BJ (cell line): ENCODE results near the gene SNRNP70. TPM values are rescaled to one million over a fixed set of nuclear protein-coding genes. Genes with fewer than 3 reads are reported as not detected.
"Not testable (repeated sequence)": the region's sequence is repeated elsewhere in the genome, so short reads cannot be mapped to it uniquely, and the experiment has no call there.

ENCODE experiments used
- CTCF ChIA-PET: fragments of 350-600 bp; formaldehyde crosslinking; extraction: SDS; loops from one replicate; lab custom pipeline; 2021; ENCODE audit warnings: antibody characterized with exemption, inconsistent platforms; lab: Yijun Ruan, JAX
- POLR2A ChIA-PET: fragments of 300-600 bp; sonication (Branson Sonifier 250); formaldehyde crosslinking; extraction: SDS; loops from one replicate; lab custom pipeline; 2021; ENCODE audit warnings: antibody characterized with exemption; lab: Charles Lee
- DNase-seq: peaks from one replicate; pipeline ENCODE4 v3.0.0-alpha.2; 2011; ENCODE audit warnings: low read depth
- H3K27me3 ChIP-seq: 2 replicates; pipeline ENCODE4 v1.6.0; 2011; ENCODE audit warnings: low read length; ENCODE audit not compliant: control insufficient read depth, insufficient read depth
- H3K36me3 ChIP-seq: 2 replicates; pipeline ENCODE4 v1.5.1; 2011; ENCODE audit warnings: low read length; ENCODE audit not compliant: control insufficient read depth, insufficient read depth
- H3K4me3 ChIP-seq: 2 replicates; pipeline ENCODE4 v1.5.1; 2011; ENCODE audit warnings: low read depth, mild to moderate bottlenecking, control low read depth, low read length
- CTCF ChIP-seq: IDR thresholded peaks from 2 replicates; pipeline ENCODE4 v1.5.1; 2011; ENCODE audit warnings: low read depth, mild to moderate bottlenecking, control low read depth, inconsistent platforms, low read length, moderate library complexity; ENCODE audit not compliant: insufficient read depth
- polyA plus RNA-seq: library from polyadenylated mRNA; depleted of rRNA; stranded (reverse); fragments of >200 nt; gene quantifications from 2 replicates; pipeline ENCODE4 v1.2.3, GENCODE V29; 2011

Gene SNRNP70
- polyA plus RNA-seq, 1 experiment, result 268 TPM

GRCh38 chr19:49120868-49121267 is 35.6 kb downstream of the SNRNP70 start:
- DNase-seq, result no peak
- TF ChIP-seq CTCF, result no peak
- peaks cover 7% of the 10 kb centered on the region for H3K27me3 ChIP-seq
- H3K4me3 ChIP-seq, result no peak overlapping the region
- ChIA-PET CTCF (interaction anchor here (1.1 to 2.8 kb wide), 5 partner anchors 23 to 78 kb away, joined by 3 to 9 read pairs (median 4); no protein-coding TSS in a partner anchor), POLR2A (no interaction called here)
- H3K36me3 ChIP-seq, result no peaks in the 10 kb centered on the region

GRCh38 chr19:49121841-49122240 is 36.6 kb downstream of the SNRNP70 start:
- CTCF ChIA-PET, result interaction anchor here (0.6 to 2.8 kb wide), 3 partner anchors 24 to 788 kb away, joined by 3 to 9 read pairs (median 4); no protein-coding TSS in a partner anchor
- H3K4me3 ChIP-seq, H3K27me3 ChIP-seq, DNase-seq, H3K36me3 ChIP-seq, POLR2A ChIA-PET: not testable (repeated sequence)

- CTCF ChIA-PET, result interaction anchor here (1.4 kb wide), 1 partner anchor 9 kb away, joined by 3 read pairs; the partner anchor contains the start of gene LIN7B
Measured at GRCh38 chr19:49123285-49123684, 38.0 kb downstream of the SNRNP70 start.

GRCh38 chr19:49125025-49125731 is 39.9 kb downstream of the SNRNP70 start:
- CTCF ChIA-PET, result interaction anchor here (0.9 kb wide), 1 partner anchor 90 kb away, joined by 3 read pairs; no protein-coding TSS in a partner anchor
- no peak overlapping the region for H3K4me3 ChIP-seq
- no peak for TF ChIP-seq CTCF
- peaks cover 7% of the 10 kb centered on the region for H3K27me3 ChIP-seq
- H3K36me3 ChIP-seq, result no peaks in the 10 kb centered on the region
- DNase-seq, result no peak
- POLR2A ChIA-PET, result no interaction called here

More at GRCh38 chr19:49123285-49123684, 38.0 kb downstream of the SNRNP70 start:
- POLR2A ChIA-PET, H3K4me3 ChIP-seq, DNase-seq, H3K36me3 ChIP-seq, H3K27me3 ChIP-seq: not testable (repeated sequence)

- TF ChIP-seq CTCF, result no peak
- CTCF ChIA-PET, result interaction anchor here (1.8 kb wide), 1 partner anchor 20 kb away, joined by 5 read pairs; no protein-coding TSS in a partner anchor
- no peaks in the 10 kb centered on the region for H3K36me3 ChIP-seq
- no peak for DNase-seq
- POLR2A ChIA-PET, result interaction anchor here (0.6 kb wide), 1 partner anchor 24 kb away, joined by 5 read pairs; no protein-coding TSS in a partner anchor
- no peak overlapping the region for H3K4me3 ChIP-seq
- H3K27me3 ChIP-seq, result peaks cover 2% of the 10 kb centered on the region
Measured at GRCh38 chr19:49126575-49126974, 41.3 kb downstream of the SNRNP70 start.

- ChIA-PET POLR2A (interaction anchor here (0.6 to 1.0 kb wide), 5 partner anchors 9 to 290 kb away, joined by 3 to 12 read pairs (median 3); no protein-coding TSS in a partner anchor), CTCF (interaction anchor here (0.9 to 1.8 kb wide), 4 partner anchors 10 to 134 kb away, joined by 3 to 5 read pairs (median 4); partner anchors contain the start of gene RUVBL2)
- not testable (repeated sequence) for H3K4me3 ChIP-seq, H3K27me3 ChIP-seq, DNase-seq, H3K36me3 ChIP-seq
Measured at GRCh38 chr19:49127225-49127624, 42.0 kb downstream of the SNRNP70 start.
